SU-DHL-6 (cell line): ENCODE measurements around the gene GRIK2.

Source experiments
- EZH2phosphoT487 ChIP-seq: fragments of 200-600 bp; sonication (generic), shearing (Covaris generic); conservative IDR thresholded peaks from 2 replicates; pipeline ENCODE4 v1.6.1; 2018; ENCODE audit warnings: mild to moderate bottlenecking, antibody characterized with exemption, low read length, moderate library complexity, mixed read lengths
- TF ChIP-seq, protein P1 (sequence below): fragments of 200-600 bp; sonication (generic); IDR thresholded peaks from one replicate; pipeline ENCODE4 v1.5.1; 2017; ENCODE audit warnings: antibody characterized with exemption, mild to moderate bottlenecking, low read length, moderate library complexity; ENCODE audit not compliant: insufficient read depth, poor library complexity, severe bottlenecking

DNA sequence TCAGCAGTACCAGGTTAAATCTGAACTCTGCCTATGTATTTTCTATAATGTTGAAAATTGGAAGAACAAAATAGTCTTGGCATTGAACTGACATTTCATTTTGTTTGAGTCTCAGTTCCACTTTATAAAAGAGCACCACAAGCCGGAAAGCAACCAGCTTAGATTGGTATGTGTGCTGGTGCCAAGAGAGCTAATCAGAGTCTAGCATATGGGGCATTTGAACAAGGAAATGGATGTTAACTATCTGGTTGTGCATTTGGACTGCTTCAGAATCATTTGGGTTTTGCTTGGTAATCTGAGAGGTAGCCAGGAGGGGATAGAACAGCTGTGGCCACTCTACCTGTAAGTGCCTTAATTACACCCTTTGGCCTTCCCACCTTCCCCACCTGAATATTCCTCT, 184.8 kb downstream of the GRIK2 start:
- TF ChIP-seq, protein P1, sequence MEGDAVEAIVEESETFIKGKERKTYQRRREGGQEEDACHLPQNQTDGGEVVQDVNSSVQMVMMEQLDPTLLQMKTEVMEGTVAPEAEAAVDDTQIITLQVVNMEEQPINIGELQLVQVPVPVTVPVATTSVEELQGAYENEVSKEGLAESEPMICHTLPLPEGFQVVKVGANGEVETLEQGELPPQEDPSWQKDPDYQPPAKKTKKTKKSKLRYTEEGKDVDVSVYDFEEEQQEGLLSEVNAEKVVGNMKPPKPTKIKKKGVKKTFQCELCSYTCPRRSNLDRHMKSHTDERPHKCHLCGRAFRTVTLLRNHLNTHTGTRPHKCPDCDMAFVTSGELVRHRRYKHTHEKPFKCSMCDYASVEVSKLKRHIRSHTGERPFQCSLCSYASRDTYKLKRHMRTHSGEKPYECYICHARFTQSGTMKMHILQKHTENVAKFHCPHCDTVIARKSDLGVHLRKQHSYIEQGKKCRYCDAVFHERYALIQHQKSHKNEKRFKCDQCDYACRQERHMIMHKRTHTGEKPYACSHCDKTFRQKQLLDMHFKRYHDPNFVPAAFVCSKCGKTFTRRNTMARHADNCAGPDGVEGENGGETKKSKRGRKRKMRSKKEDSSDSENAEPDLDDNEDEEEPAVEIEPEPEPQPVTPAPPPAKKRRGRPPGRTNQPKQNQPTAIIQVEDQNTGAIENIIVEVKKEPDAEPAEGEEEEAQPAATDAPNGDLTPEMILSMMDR = no peak
- no peak for TF ChIP-seq EZH2phosphoT487
